Measurements from ENCODE around the gene ZIC3. TPM values are rescaled to one million over a fixed set of nuclear protein-coding genes. Genes with fewer than 3 reads are reported as not detected.

Gene ZIC3
- total RNA-seq, 1 donor from 2014 or later, result not detected

GRCh38 chrX:137574784-137575293, 8.9 kb downstream of the ZIC3 start:
- H3K4me3 ChIP-seq, result no peak overlapping the region

DNA sequence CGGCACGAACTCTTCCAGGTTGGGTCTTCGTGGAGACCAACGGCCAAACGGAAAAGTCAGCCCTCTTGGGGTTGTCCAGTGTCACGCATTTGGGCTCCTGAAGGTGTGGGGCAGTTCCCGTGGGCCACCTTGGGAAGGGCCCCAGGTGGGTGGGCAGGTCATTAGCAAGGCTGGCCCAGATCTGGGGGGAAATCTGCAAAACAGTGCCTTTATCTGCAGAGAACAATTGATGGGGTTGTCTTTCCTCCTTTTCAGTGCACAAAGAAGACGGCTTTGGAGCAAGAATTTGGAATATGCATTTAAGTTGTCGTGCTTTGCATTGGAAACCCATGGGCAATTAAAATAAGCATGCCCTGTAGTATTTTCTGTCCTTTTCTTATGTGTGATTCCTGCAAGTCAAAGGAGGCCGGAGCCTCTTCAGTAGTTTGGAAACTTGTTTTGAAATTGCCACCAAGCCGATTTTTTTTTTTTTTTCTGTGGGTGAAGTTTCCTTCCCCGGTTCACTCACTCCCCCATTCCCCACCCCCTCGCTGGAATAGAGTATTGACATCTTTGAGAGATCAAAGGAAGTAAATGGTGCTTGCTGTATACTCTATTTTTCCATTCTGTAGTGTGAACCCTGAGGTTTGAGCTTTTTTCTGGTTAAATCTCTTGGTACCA, 9.8 kb downstream of the ZIC3 start:
- H3K27me3 ChIP-seq, result peaks cover 10% of the 10 kb centered on the region
- no peaks in the 10 kb centered on the region for H3K36me3 ChIP-seq
- no peak overlapping the region for H3K4me3 ChIP-seq
- no peak for DNase-seq (ENCODE audit: extremely low spot score in 2 of 2)
- H3K4me1 ChIP-seq, result no peaks in the 10 kb centered on the region
- H3K9me3 ChIP-seq, result no peaks in the 10 kb centered on the region
- no peak for TF ChIP-seq POLR2AphosphoS5 (IDR thresholded peaks at IDR 0.05; ENCODE audit: insufficient read depth in 1 of 2, low read depth in 1 of 2)
- intact Hi-C loops (cut with DNase I), result no loop called here
- H3K27ac ChIP-seq, result no peak overlapping the region

More at GRCh38 chrX:137574784-137575293, 8.9 kb downstream of the ZIC3 start:
- H3K4me1 ChIP-seq, result no peaks in the 10 kb centered on the region
- intact Hi-C loops (cut with DNase I), result no loop called here
- H3K36me3 ChIP-seq, result no peaks in the 10 kb centered on the region
- DNase-seq (ENCODE audit: extremely low spot score in 2 of 2), result no peak
- no peaks in the 10 kb centered on the region for H3K9me3 ChIP-seq
- TF ChIP-seq POLR2AphosphoS5 (IDR thresholded peaks at IDR 0.05; ENCODE audit: insufficient read depth in 1 of 2, low read depth in 1 of 2), result no peak
- TF ChIP-seq CTCF (IDR thresholded peaks at IDR 0.05), result no peak
- TF ChIP-seq POLR2A (IDR thresholded peaks at IDR 0.05), result no peak
- no peak overlapping the region for H3K27ac ChIP-seq
- peaks cover 10% of the 10 kb centered on the region for H3K27me3 ChIP-seq

DNA sequence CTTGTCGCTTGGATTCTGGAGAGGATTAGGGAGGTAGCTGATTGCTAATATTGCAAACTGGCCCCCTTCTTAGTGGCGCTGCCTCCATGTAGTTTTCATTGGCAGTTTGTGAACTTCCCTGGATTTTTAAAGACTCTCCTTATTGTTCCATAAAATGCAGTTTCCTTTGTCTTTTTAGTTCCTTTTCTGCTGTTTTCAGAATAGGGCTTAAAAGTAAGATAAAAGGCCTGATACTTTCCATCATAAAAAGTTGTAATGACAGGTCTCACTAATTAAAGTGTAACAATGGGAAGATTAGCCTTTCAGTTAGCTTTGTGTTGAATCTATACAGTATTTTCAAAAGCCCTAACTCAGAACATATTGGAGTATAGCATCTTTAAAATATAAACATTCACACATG, 21.2 kb downstream of the ZIC3 start:
- no peaks in the 10 kb centered on the region for H3K36me3 ChIP-seq
- no peak for TF ChIP-seq POLR2AphosphoS5 (IDR thresholded peaks at IDR 0.05; ENCODE audit: insufficient read depth in 1 of 2, low read depth in 1 of 2)
- no peak for TF ChIP-seq CTCF (IDR thresholded peaks at IDR 0.05)
- TF ChIP-seq POLR2A (IDR thresholded peaks at IDR 0.05), result no peak
- H3K9me3 ChIP-seq, result no peaks in the 10 kb centered on the region
- intact Hi-C loops (cut with DNase I), result no loop called here
- no peak for DNase-seq (ENCODE audit: extremely low spot score in 2 of 2)
- no peak overlapping the region for H3K27ac ChIP-seq
- H3K27me3 ChIP-seq, result no peaks in the 10 kb centered on the region
- no peak overlapping the region for H3K4me3 ChIP-seq
- H3K4me1 ChIP-seq, result no peaks in the 10 kb centered on the region

DNA sequence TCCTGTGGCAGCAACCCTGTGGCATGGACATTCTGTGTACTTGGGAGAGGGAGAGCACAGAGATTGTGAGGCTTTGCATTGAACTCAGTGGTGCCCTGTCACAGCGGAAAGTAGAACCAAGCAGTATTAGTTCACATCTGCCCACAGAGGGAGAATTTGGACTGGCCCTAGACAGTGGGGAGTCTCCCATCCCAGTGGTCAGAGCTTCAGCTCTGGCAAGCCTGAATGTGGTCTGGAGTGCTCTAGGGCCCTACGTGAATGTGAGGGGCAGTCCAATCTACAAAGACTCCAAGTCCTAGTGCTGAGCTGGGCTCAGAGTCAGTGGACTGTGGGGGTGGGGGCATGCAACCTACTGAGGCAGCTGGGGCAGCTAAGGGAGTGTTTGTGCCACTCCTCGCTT, 34.8 kb downstream of the ZIC3 start:
- no peak overlapping the region for H3K4me3 ChIP-seq
- H3K27me3 ChIP-seq, result no peaks in the 10 kb centered on the region
- intact Hi-C loops (cut with DNase I), result no loop called here
- no peaks in the 10 kb centered on the region for H3K9me3 ChIP-seq
- no peaks in the 10 kb centered on the region for H3K4me1 ChIP-seq
- no peak overlapping the region for H3K27ac ChIP-seq
- no peak for DNase-seq (ENCODE audit: extremely low spot score in 2 of 2)
- TF ChIP-seq POLR2AphosphoS5 (IDR thresholded peaks at IDR 0.05; ENCODE audit: insufficient read depth in 1 of 2, low read depth in 1 of 2), result no peak
- no peak for TF ChIP-seq POLR2A (IDR thresholded peaks at IDR 0.05)
- TF ChIP-seq CTCF (IDR thresholded peaks at IDR 0.05), result no peak
- no peaks in the 10 kb centered on the region for H3K36me3 ChIP-seq

Small RNAs within 50 kb of the gene (small RNA-seq; reads per million reads assigned to genes)
- gene RN7SL325P, result not detected

Measured in vagina (tissue), 2 donors.